Endothelial cell of umbilical vein (primary cell): ENCODE results near the gene TMCC2. TPM values are rescaled to one million over a fixed set of nuclear protein-coding genes. Genes with fewer than 3 reads are reported as not detected.

Experiments used
- BruUV-seq: library from RNA; stranded (reverse); fragments of 400-500 nt; replicated peaks from 2 replicates; lab custom pipeline; 2021; lab: Mats Ljungman, UMichigan
- CTCF ChIA-PET: fragments of 300-600, 350-600 bp; sonication (Branson Sonifier 250); formaldehyde crosslinking; loops from one replicate; lab custom pipeline; 2021; ENCODE audit warnings: antibody characterized with exemption, inconsistent platforms; lab: Charles Lee
- POLR2A ChIA-PET: fragments of 300-600, 350-600 bp; sonication (Branson Sonifier 250); formaldehyde crosslinking; loops from one replicate; lab custom pipeline; 2021; ENCODE audit warnings: antibody characterized with exemption, inconsistent platforms; lab: Charles Lee
- DNase-seq: peaks from one replicate; pipeline ENCODE4 v3.0.0-alpha.2; 2011; ENCODE audit warnings: low read depth, low spot score
- FAIRE-seq: peaks from 2 replicates; lab custom pipeline; 2011; peaks lifted over from hg19 to GRCh38; lab: Jason Lieb, UNC
- H2AFZ ChIP-seq: 2 replicates; pipeline ENCODE4 v1.6.0; 2012; ENCODE audit warnings: low read depth, low read length, control low read depth, inconsistent platforms
- H3K27ac ChIP-seq: 2 replicates; pipeline ENCODE4 v1.5.1; 2011; ENCODE audit warnings: low read depth, mild to moderate bottlenecking, control low read depth, low read length, moderate library complexity; ENCODE audit not compliant: insufficient read depth
- H3K27me3 ChIP-seq, 2 experiments: 2 replicates each; pipeline versions ENCODE4 v1.6.0 to v1.6.1; 2011; ENCODE audit warnings: low read length in 2 of 2, mixed read lengths in 1 of 2; ENCODE audit not compliant: control insufficient read depth in 2 of 2, insufficient read depth in 2 of 2
- H3K36me3 ChIP-seq, 2 experiments: 2 replicates in 1 of 2; 3 replicates in 1 of 2; pipeline ENCODE4 v1.5.1; 2011; ENCODE audit warnings: low read length in 2 of 2, mild to moderate bottlenecking in 1 of 2, moderate library complexity in 1 of 2; ENCODE audit not compliant: control insufficient read depth in 2 of 2, insufficient read depth in 2 of 2; ENCODE audit errors: extremely low read depth in 1 of 2
- H3K4me1 ChIP-seq: 3 replicates; pipeline ENCODE4 v1.5.1; 2011; ENCODE audit warnings: mild to moderate bottlenecking, low read length; ENCODE audit not compliant: control insufficient read depth, insufficient read depth; ENCODE audit errors: extremely low read depth
- H3K4me2 ChIP-seq: 2 replicates; pipeline ENCODE4 v1.6.1; 2011; ENCODE audit warnings: low read length, control low read depth, mixed read lengths; ENCODE audit not compliant: insufficient read depth
- H3K4me3 ChIP-seq, 3 experiments: fragments of 200-600 bp in 1 of 3; sonication (generic), shearing (Covaris generic) in 1 of 3; replicated peaks in 1 of 3; 2 replicates each; pipeline ENCODE4 v1.5.1; 2011 to 2016; ENCODE audit warnings: control low read depth in 3 of 3, low read length in 3 of 3, mild to moderate bottlenecking in 2 of 3, inconsistent platforms in 1 of 3, low read depth in 1 of 3, moderate library complexity in 1 of 3; ENCODE audit not compliant: insufficient read depth in 1 of 3
- H3K79me2 ChIP-seq: 2 replicates; pipeline ENCODE4 v1.6.0; 2012; ENCODE audit warnings: low read length, inconsistent platforms; ENCODE audit not compliant: control insufficient read depth, insufficient read depth
- H3K9ac ChIP-seq: replicated peaks from 2 replicates; pipeline ENCODE3; 2011; ENCODE audit warnings: low read length, control low read depth; ENCODE audit not compliant: insufficient read depth; ENCODE audit errors: extremely low read depth
- H3K9me1 ChIP-seq: replicated peaks from 3 replicates; pipeline ENCODE4 v1.6.0; 2011; ENCODE audit warnings: mild to moderate bottlenecking, low read length; ENCODE audit not compliant: control insufficient read depth, insufficient read depth; ENCODE audit errors: extremely low read depth
- H3K9me3 ChIP-seq: replicated peaks from 2 replicates; pipeline ENCODE4 v1.5.1; 2012; ENCODE audit warnings: low read length, inconsistent platforms; ENCODE audit not compliant: control insufficient read depth, insufficient read depth
- H4K20me1 ChIP-seq: replicated peaks from 2 replicates; pipeline ENCODE3; 2011; ENCODE audit warnings: mild to moderate bottlenecking, low read length; ENCODE audit not compliant: control insufficient read depth, insufficient read depth; ENCODE audit errors: extremely low read depth
- CTCF ChIP-seq, 2 donors: IDR thresholded peaks; 1 replicate in 1 of 2; 2 replicates in 1 of 2; pipeline ENCODE4 v1.5.1; 2011; ENCODE audit warnings: low read length in 2 of 2, mild to moderate bottlenecking in 2 of 2, moderate library complexity in 2 of 2, control low read depth in 1 of 2, inconsistent platforms in 1 of 2, low read depth in 1 of 2; ENCODE audit not compliant: insufficient read depth in 1 of 2; ENCODE audit errors: extremely low read depth in 1 of 2
- EZH2 ChIP-seq: IDR thresholded peaks from 2 replicates; pipeline ENCODE4 v1.6.1; 2012; ENCODE audit warnings: borderline replicate concordance, low read depth, mild to moderate bottlenecking, moderate library complexity, low read length, inconsistent platforms; ENCODE audit not compliant: severe bottlenecking
- FOS ChIP-seq: IDR thresholded peaks from 2 replicates; pipeline ENCODE4 v1.6.1; 2011; ENCODE audit warnings: mild to moderate bottlenecking, low read length, moderate library complexity, borderline replicate concordance; ENCODE audit not compliant: insufficient read depth
- GATA2 ChIP-seq: IDR thresholded peaks from 2 replicates; pipeline ENCODE4 v1.7.0; 2011; ENCODE audit warnings: low read depth, mild to moderate bottlenecking, moderate library complexity, mixed read lengths, low read length; ENCODE audit not compliant: insufficient read length, insufficient read depth
- JUN ChIP-seq: IDR thresholded peaks from 2 replicates; pipeline ENCODE4 v1.6.1; 2011; ENCODE audit warnings: borderline replicate concordance, low read depth; ENCODE audit not compliant: insufficient read length, insufficient read depth
- MAX ChIP-seq: IDR thresholded peaks from 2 replicates; pipeline ENCODE4 v1.6.1; 2011; ENCODE audit not compliant: insufficient read depth, insufficient read length
- MYC ChIP-seq: IDR thresholded peaks from one replicate; pipeline ENCODE4 v1.6.1; 2011; ENCODE audit warnings: mild to moderate bottlenecking, low read depth, low read length
- POLR2A ChIP-seq: IDR thresholded peaks from 2 replicates; pipeline ENCODE4 v1.6.1; 2012; ENCODE audit warnings: low read depth, mild to moderate bottlenecking, control low read depth, low read length
- POLR2AphosphoS5 ChIP-seq: IDR thresholded peaks from 2 replicates; pipeline ENCODE4 v1.6.1; 2012; ENCODE audit warnings: low read depth, mild to moderate bottlenecking, control low read depth, low read length, moderate library complexity; ENCODE audit not compliant: insufficient read depth
- dilution Hi-C: fragments of 300-500 bp; cut with MboI; formaldehyde crosslinking; loops from one replicate; pipeline ENCODE4 v1.15.0; 2019; ENCODE audit warnings: low sequenced_read_pairs; ENCODE audit not compliant: extremely low pct_ligation_motif_present
- intact Hi-C: fragments of 100-400 bp; cut with micrococcal nuclease; formaldehyde crosslinking; loops from one replicate; pipeline ENCODE4 v1.10.0; 2022
- polyA plus RNA-seq, 4 experiments: library from polyadenylated mRNA; depleted of rRNA in 3 of 4; stranded (reverse) in 3 of 4; unstranded in 1 of 4; fragments of >200 nt; gene quantifications; 2 replicates each; pipeline versions ENCODE4 v1.2.1 to v1.2.3, GENCODE V29; 2011 to 2012; ENCODE audit warnings: missing spikeins in 1 of 4
- total RNA-seq: library from RNA; stranded (reverse); gene quantifications from 2 replicates; pipeline ENCODE4 v1.2.3, GENCODE V29; 2021

Gene TMCC2
- total and polyA plus RNA-seq, 2 donors (not counting 3 experiments of a cell fraction or from before 2014, with no cell fraction given): 2.0 to 2.1 TPM

- no peaks in the 10 kb centered on the region for H3K79me2 ChIP-seq
- CTCF ChIA-PET: interaction anchor here (1.2 to 3.2 kb wide), 5 partner anchors 9 to 202 kb away, joined by 4 to 25 read pairs (median 9); partner anchors contain the start of gene NUAK2
- no peaks in the 10 kb centered on the region for H3K36me3 ChIP-seq
- TF ChIP-seq JUN: no peak
- TF ChIP-seq EZH2: no peak
- no peak for TF ChIP-seq GATA2
- TF ChIP-seq MAX: no peak
- no peak for TF ChIP-seq CTCF (IDR thresholded peaks at IDR 0.05; ENCODE audit: extremely low read depth in 1 of 2, insufficient read depth in 1 of 2, low read depth in 1 of 2, low read length in 2 of 2)
- TF ChIP-seq POLR2AphosphoS5: no peak
- no peak for TF ChIP-seq FOS
- no peak for TF ChIP-seq POLR2A
- TF ChIP-seq MYC: no peak
- FAIRE-seq: no peak
- H3K4me3 ChIP-seq: no peak overlapping the region
- POLR2A ChIA-PET: no interaction called here
- no peak for DNase-seq
- no peak overlapping the region for H3K4me2 ChIP-seq
- no peak overlapping the region for H2AFZ ChIP-seq
- peaks cover 26% of the 10 kb centered on the region for H3K4me1 ChIP-seq
- no peak overlapping the region for H3K27ac ChIP-seq
- H3K9ac ChIP-seq: no peak overlapping the region
- no TSS peak for BruUV-seq
- H3K9me3 ChIP-seq: no peaks in the 10 kb centered on the region
- H4K20me1 ChIP-seq: no peaks in the 10 kb centered on the region
- dilution Hi-C loops (no loop called here), intact Hi-C loops (no loop called here)
- no peaks in the 10 kb centered on the region for H3K9me1 ChIP-seq
- no peaks in the 10 kb centered on the region for H3K27me3 ChIP-seq
Measured at GRCh38 chr1:205263580-205264190, 35.9 kb downstream of the TMCC2 start.
